ENCODE data around the gene TNFRSF1B. TPM values are rescaled to one million over a fixed set of nuclear protein-coding genes. Genes with fewer than 3 reads are reported as not detected.

The TNFRSF1B gene
- total RNA-seq, 1 experiment from 2014 or later: 0.61 TPM

DNA sequence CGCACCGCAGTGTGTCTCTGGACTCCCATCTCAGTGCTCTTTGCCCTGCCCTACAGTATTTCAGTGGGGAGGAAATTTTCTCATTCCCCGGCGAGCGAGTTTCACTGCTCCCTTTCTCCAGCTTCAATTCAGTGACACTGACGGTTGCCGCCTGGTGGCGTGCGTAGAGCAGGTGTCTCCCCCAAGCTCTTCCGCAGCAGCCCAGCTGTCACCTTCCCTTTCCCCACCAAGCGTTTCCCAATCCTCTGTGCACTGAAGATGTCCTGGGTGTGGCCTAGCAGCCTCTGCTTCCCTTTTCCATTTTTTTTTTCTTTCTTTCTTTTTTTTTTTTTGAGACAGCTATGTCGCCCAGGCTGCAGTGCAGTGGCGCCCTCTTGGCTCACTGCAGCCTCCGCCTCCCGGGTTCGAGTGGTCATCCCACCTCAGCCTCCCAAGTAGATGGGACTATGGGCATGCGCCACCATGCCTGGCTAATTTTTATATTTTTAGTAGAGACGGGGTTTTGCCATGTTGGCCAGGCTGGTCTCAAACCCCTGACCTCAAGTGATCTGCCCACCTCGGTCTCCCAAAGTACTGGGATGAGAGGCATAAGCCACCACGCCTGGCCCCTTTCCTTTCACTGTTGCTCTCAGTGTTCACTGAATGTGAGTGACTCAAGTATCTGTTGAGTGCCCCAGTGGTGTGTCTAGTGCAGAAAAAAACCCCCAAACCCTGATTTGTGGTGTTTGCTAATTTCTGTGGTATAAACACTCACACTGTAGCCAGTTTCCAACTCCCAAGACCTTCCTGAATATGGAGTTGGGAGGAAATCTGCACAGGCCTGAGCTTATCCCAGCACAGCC is 30.1 kb downstream of the TNFRSF1B start:
- intact Hi-C loops (cut with micrococcal nuclease): no loop called here

More for the DNA sequence above, 30.1 kb downstream of the TNFRSF1B start:
- no TSS peak for BruUV-seq (replicated peaks)
- ChIA-PET POLR2A (interaction anchor here (1.0 kb wide), 1 partner anchor 48 kb away, joined by 4 read pairs; no protein-coding TSS in a partner anchor), CTCF (interaction anchor here (1.5 to 3.2 kb wide), 2 partner anchors 14 to 72 kb away, joined by 5 to 33 read pairs; no protein-coding TSS in a partner anchor), RAD21 (ENCODE audit: low non-redundant PET in 1 of 2, low total read pairs in 2 of 2, uncharacterized antibody in 2 of 2, unreplicated experiment in 2 of 2) (interaction anchor here (0.8 to 1.0 kb wide), 2 partner anchors 72 kb away, joined by 3 to 7 read pairs; no protein-coding TSS in a partner anchor)
- no peaks in the 10 kb centered on the region for H3K9me3 ChIP-seq (ENCODE audit: control insufficient read depth in 1 of 2, insufficient read depth in 1 of 2, low read depth in 1 of 2, low read length in 2 of 2)
- no peaks in the 10 kb centered on the region for H4K20me1 ChIP-seq (ENCODE audit: insufficient read depth)
- no peaks in the 10 kb centered on the region for H3K9me2 ChIP-seq (ENCODE audit: insufficient read depth)
- TF ChIP-seq RAD21 (IDR thresholded peaks at IDR 0.05; ENCODE audit: low read depth): peak; percentile 62
- TF ChIP-seq FOSL1 (IDR thresholded peaks at IDR 0.05; ENCODE audit: low read depth): no peak
- TF ChIP-seq, protein P1, sequence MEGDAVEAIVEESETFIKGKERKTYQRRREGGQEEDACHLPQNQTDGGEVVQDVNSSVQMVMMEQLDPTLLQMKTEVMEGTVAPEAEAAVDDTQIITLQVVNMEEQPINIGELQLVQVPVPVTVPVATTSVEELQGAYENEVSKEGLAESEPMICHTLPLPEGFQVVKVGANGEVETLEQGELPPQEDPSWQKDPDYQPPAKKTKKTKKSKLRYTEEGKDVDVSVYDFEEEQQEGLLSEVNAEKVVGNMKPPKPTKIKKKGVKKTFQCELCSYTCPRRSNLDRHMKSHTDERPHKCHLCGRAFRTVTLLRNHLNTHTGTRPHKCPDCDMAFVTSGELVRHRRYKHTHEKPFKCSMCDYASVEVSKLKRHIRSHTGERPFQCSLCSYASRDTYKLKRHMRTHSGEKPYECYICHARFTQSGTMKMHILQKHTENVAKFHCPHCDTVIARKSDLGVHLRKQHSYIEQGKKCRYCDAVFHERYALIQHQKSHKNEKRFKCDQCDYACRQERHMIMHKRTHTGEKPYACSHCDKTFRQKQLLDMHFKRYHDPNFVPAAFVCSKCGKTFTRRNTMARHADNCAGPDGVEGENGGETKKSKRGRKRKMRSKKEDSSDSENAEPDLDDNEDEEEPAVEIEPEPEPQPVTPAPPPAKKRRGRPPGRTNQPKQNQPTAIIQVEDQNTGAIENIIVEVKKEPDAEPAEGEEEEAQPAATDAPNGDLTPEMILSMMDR (IDR thresholded peaks at IDR 0.05 in 2 of 3, conservative IDR thresholded peaks at IDR 0.05 in 1 of 3; ENCODE audit: borderline replicate concordance in 1 of 3, insufficient read depth in 1 of 3, low read depth in 2 of 3, low read length in 2 of 3): peak; percentile 19 to 52 (median 19); a peak in 2 of 6 replicates
- TF ChIP-seq SP1 (IDR thresholded peaks at IDR 0.05; ENCODE audit: low read depth): no peak
- no peak overlapping the region for H3K4me3 ChIP-seq (replicated peaks in 1 of 2; ENCODE audit: low read depth in 1 of 2, low read length in 2 of 2)
- peak overlapping the region; percentile 17; the same call in 1 of the 2 replicates for H3K4me2 ChIP-seq (ENCODE audit: low read length)
- no peaks in the 10 kb centered on the region for H3K79me2 ChIP-seq (ENCODE audit: insufficient read depth, low read length)
- H3K4me1 ChIP-seq (ENCODE audit: control insufficient read depth in 1 of 2, insufficient read depth in 2 of 2, low read length in 2 of 2): peaks cover 0 to 4% of the 10 kb centered on the region in 2 experiments; a peak in 1 of 4 replicates
- ATAC-seq (peak; percentile 45), DNase-seq (ENCODE audit: low read depth, low spot score) (no peak)
- H3K27me3 ChIP-seq (ENCODE audit: insufficient read depth, low read length): no peaks in the 10 kb centered on the region
- H3K36me3 ChIP-seq (ENCODE audit: control insufficient read depth in 1 of 2, insufficient read depth in 2 of 2, low read length in 2 of 2): no peaks in the 10 kb centered on the region
- no peak overlapping the region for H2AFZ ChIP-seq (ENCODE audit: low read depth, low read length, poor library complexity, severe bottlenecking)
- no peak overlapping the region for H3K9ac ChIP-seq (ENCODE audit: low read length)
- H3K27ac ChIP-seq (ENCODE audit: low read depth, low read length): no peak overlapping the region
